Neural progenitor cell (in vitro differentiated cells): ENCODE measurements around the gene JPH3. TPM values are rescaled to one million over a fixed set of nuclear protein-coding genes. Genes with fewer than 3 reads are reported as not detected.

ENCODE experiments used
- DNase-seq: peaks from one replicate; pipeline ENCODE4 v3.0.0-alpha.2; 2016; ENCODE audit warnings: low spot score
- H2AFZ ChIP-seq: fragments of 200-600 bp; sonication (generic); replicated peaks from 2 replicates; pipeline ENCODE4 v1.6.1; 2016; ENCODE audit warnings: antibody characterized with exemption
- H3F3A ChIP-seq: fragments of 200-600 bp; sonication (generic); 2 replicates; pipeline ENCODE4 v1.6.1; 2016; ENCODE audit warnings: antibody characterized with exemption, low read depth
- H3K27ac ChIP-seq: fragments of 200-600 bp; sonication (generic); 2 replicates; pipeline ENCODE4 v1.5.1; 2016; ENCODE audit warnings: mild to moderate bottlenecking
- H3K27me3 ChIP-seq: fragments of 200-600 bp; sonication (generic); 2 replicates; pipeline ENCODE4 v1.6.1; 2016; ENCODE audit warnings: mild to moderate bottlenecking, moderate library complexity
- H3K36me3 ChIP-seq: fragments of 200-600 bp; sonication (generic); 2 replicates; pipeline ENCODE4 v1.5.1; 2016
- H3K4me1 ChIP-seq: fragments of 200-600 bp; sonication (generic); 2 replicates; pipeline ENCODE4 v1.6.1; 2016; ENCODE audit warnings: mixed run types
- H3K4me2 ChIP-seq: fragments of 200-600 bp; sonication (generic); 2 replicates; pipeline ENCODE4 v1.6.1; 2016
- H3K4me3 ChIP-seq: fragments of 200-600 bp; sonication (generic); 2 replicates; pipeline ENCODE4 v1.5.1; 2016
- H3K79me2 ChIP-seq: fragments of 200-600 bp; sonication (generic); 2 replicates; pipeline ENCODE4 v1.6.1; 2016; ENCODE audit warnings: low read depth
- H3K9ac ChIP-seq: fragments of 200-600 bp; sonication (generic); 2 replicates; pipeline ENCODE4 v1.6.1; 2016
- H3K9me3 ChIP-seq: fragments of 200-600 bp; sonication (generic); 2 replicates; pipeline ENCODE4 v1.5.1; 2016; ENCODE audit warnings: low read depth
- H4K20me1 ChIP-seq: fragments of 200-600 bp; sonication (generic); 2 replicates; pipeline ENCODE4 v1.6.1; 2016; ENCODE audit warnings: low read depth
- H3K27ac Mint-ChIP-seq: 3 replicates; pipeline ENCODE4 v1.8.0; 2021; ENCODE audit warnings: mixed read lengths
- H3K27me3 Mint-ChIP-seq: 2 replicates; pipeline ENCODE4 v1.8.0; 2022; ENCODE audit warnings: low read depth, mild to moderate bottlenecking, inconsistent platforms, moderate library complexity, mixed read lengths; ENCODE audit not compliant: insufficient read depth
- H3K36me3 Mint-ChIP-seq: 3 replicates; pipeline ENCODE4 v1.8.0; 2021; ENCODE audit warnings: mixed read lengths
- H3K4me1 Mint-ChIP-seq: 3 replicates; pipeline ENCODE4 v1.8.0; 2021; ENCODE audit warnings: mixed read lengths
- H3K4me3 Mint-ChIP-seq: 3 replicates; pipeline ENCODE4 v1.8.0; 2021; ENCODE audit warnings: mild to moderate bottlenecking, moderate library complexity, mixed read lengths
- H3K9me3 Mint-ChIP-seq: 3 replicates; pipeline ENCODE4 v1.8.0; 2020; ENCODE audit warnings: mixed read lengths
- CTCF ChIP-seq: fragments of 200-600 bp; sonication (generic); IDR thresholded peaks from 2 replicates; pipeline ENCODE4 v1.5.1; 2017; ENCODE audit warnings: antibody characterized with exemption, mild to moderate bottlenecking
- EZH2 ChIP-seq: fragments of 200-600 bp; sonication (generic); IDR thresholded peaks from 2 replicates; pipeline ENCODE4 v1.6.1; 2017; ENCODE audit warnings: antibody characterized with exemption, mild to moderate bottlenecking, moderate library complexity
- EZH2phosphoT487 ChIP-seq: fragments of 200-600 bp; sonication (generic); IDR thresholded peaks from 2 replicates; pipeline ENCODE4 v1.6.1; 2017; ENCODE audit warnings: antibody characterized with exemption
- total RNA-seq: library from RNA; depleted of rRNA; stranded (reverse); fragments of >200 nt; gene quantifications from 2 replicates; pipeline ENCODE4 v1.2.3, GENCODE V29; 2015; ENCODE audit warnings: low replicate concordance

JPH3 gene
- total RNA-seq, 1 donor from 2014 or later = 7.1 TPM

DNA sequence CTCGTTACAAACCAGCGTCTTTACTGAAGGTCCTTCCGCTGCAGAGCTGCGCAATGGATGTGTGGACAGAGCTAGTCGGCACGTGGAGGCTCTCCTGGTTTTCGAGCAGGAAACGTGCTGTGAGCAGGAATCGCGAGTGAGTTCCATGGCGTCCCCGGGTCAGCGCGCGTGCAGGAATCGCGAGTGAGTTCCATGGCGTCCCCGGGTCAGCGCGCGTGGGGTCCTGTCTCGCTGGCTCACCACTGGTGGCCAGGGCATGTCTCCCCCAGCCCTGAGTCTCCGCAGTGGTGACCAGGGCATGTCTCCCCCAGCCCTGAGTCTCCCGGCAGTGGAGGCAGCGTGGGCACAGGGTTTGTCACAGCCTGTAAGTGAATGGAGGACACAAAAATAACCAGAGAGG lies 100.8 kb downstream of the JPH3 start:
- Mint-ChIP-seq H3K4me3 (no peak overlapping the region), H3K4me1 (peaks cover 10% of the 10 kb centered on the region), H3K9me3 (no peaks in the 10 kb centered on the region), H3K27ac (no peak overlapping the region), H3K36me3 (peaks cover 5% of the 10 kb centered on the region), H3K27me3 (no peaks in the 10 kb centered on the region)
- Histone ChIP-seq H3K27me3 (no peaks in the 10 kb centered on the region), H3K27ac (no peak overlapping the region), H4K20me1 (peaks cover 20% of the 10 kb centered on the region), H3F3A (no peaks in the 10 kb centered on the region), H3K36me3 (no peaks in the 10 kb centered on the region), H3K9ac (no peak overlapping the region), H3K4me3 (no peak overlapping the region), H3K4me2 (no peak overlapping the region), H3K79me2 (peaks cover 6% of the 10 kb centered on the region), H3K4me1 (peaks cover 18% of the 10 kb centered on the region), H3K9me3 (no peaks in the 10 kb centered on the region), H2AFZ (no peak overlapping the region)
- TF ChIP-seq EZH2phosphoT487 = no peak
- no peak for TF ChIP-seq EZH2
- no peak for TF ChIP-seq CTCF
- no peak for DNase-seq

- H3K4me3 Mint-ChIP-seq = no peak overlapping the region
- no peaks in the 10 kb centered on the region for H3K9me3 Mint-ChIP-seq
- no peak overlapping the region for H3K27ac Mint-ChIP-seq
- no peak for TF ChIP-seq EZH2
- no peak for TF ChIP-seq CTCF
- no peak for TF ChIP-seq EZH2phosphoT487
- H3K4me2 ChIP-seq = no peak overlapping the region
- H3K27me3 Mint-ChIP-seq = no peaks in the 10 kb centered on the region
- no peak overlapping the region for H2AFZ ChIP-seq
- H3K79me2 ChIP-seq = peaks cover 6% of the 10 kb centered on the region
- no peaks in the 10 kb centered on the region for H3F3A ChIP-seq
- H3K9ac ChIP-seq = no peak overlapping the region
- H4K20me1 ChIP-seq = peaks cover 17% of the 10 kb centered on the region
- H3K4me3 ChIP-seq = no peak overlapping the region
- H3K36me3 ChIP-seq = no peaks in the 10 kb centered on the region
- H3K4me1 Mint-ChIP-seq = peaks cover 10% of the 10 kb centered on the region
- no peaks in the 10 kb centered on the region for H3K27me3 ChIP-seq
- no peak for DNase-seq
- H3K36me3 Mint-ChIP-seq = peaks cover 8% of the 10 kb centered on the region
- H3K9me3 ChIP-seq = no peaks in the 10 kb centered on the region
- no peak overlapping the region for H3K27ac ChIP-seq
- H3K4me1 ChIP-seq = peaks cover 18% of the 10 kb centered on the region
Measured at GRCh38 chr16:87703835-87704375, 101.6 kb downstream of the JPH3 start.

DNA sequence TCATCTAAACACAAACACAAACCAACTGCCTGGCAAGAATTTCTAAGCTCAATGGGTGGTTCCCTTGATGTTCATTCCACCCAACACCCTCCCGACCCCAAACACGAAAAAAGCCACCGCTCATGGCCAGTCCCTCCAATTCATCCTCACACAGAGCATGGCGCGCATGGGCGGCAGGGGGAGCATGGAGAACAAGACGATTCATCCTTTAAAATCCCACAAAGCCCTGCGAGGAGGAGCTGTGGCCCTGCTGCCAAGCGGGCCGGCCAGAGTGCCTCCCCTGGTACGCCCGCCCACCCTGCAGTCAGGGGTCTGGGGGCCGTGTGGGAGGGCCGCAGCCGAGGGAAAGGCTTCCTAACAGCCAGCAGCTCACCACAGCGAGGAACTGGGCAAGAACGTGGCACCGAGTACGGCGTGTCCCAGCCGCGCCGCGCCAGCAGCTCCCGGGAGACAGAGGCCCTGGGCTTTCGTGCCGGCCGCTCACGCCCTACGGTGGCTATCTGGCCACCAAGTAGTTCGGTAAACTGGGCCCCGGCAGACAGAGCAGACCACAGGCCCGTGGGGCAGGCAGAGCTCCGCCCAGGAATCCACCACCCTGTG lies 102.5 kb downstream of the JPH3 start:
- peak overlapping the region; percentile 80 for H3K27ac Mint-ChIP-seq
- no peak overlapping the region for H3K27ac ChIP-seq
- TF ChIP-seq CTCF (no peak), EZH2 (no peak), EZH2phosphoT487 (no peak)

More for the DNA sequence above, 102.5 kb downstream of the JPH3 start:
- Histone ChIP-seq H3K9me3 (no peaks in the 10 kb centered on the region), H3K79me2 (peaks cover 6% of the 10 kb centered on the region), H3K36me3 (no peaks in the 10 kb centered on the region), H3K4me3 (no peak overlapping the region), H3K9ac (no peak overlapping the region), H3F3A (no peaks in the 10 kb centered on the region), H3K4me1 (peaks cover 18% of the 10 kb centered on the region), H3K4me2 (no peak overlapping the region), H4K20me1 (peaks cover 17% of the 10 kb centered on the region), H2AFZ (no peak overlapping the region), H3K27me3 (no peaks in the 10 kb centered on the region)
- Mint-ChIP-seq H3K36me3 (peaks cover 8% of the 10 kb centered on the region), H3K4me1 (peaks cover 10% of the 10 kb centered on the region), H3K27me3 (no peaks in the 10 kb centered on the region), H3K9me3 (no peaks in the 10 kb centered on the region), H3K4me3 (no peak overlapping the region)
- no peak for DNase-seq
